ENCODE measurements around the gene SIGLEC7. TPM values are rescaled to one million over a fixed set of nuclear protein-coding genes. Genes with fewer than 3 reads are reported as not detected.

The SIGLEC7 gene
- total RNA-seq, 1 donor: not detected

GRCh38 chr19:51119101-51119500 lies 23.0 kb upstream of the SIGLEC7 start:
- Histone ChIP-seq H3K36me3 (ENCODE audit: insufficient read depth, low read length) (no peaks in the 10 kb centered on the region), H3K4me2 (ENCODE audit: insufficient read depth, low read length) (no peak overlapping the region), H3K27me3 (ENCODE audit: insufficient read depth, low read length) (peaks cover 15% of the 10 kb centered on the region), H3K4me3 (ENCODE audit: insufficient read depth, low read length) (no peak overlapping the region), H4K20me1 (ENCODE audit: insufficient read depth, low read length) (no peaks in the 10 kb centered on the region), H3K4me1 (ENCODE audit: insufficient read depth, low read length) (no peaks in the 10 kb centered on the region), H3K9me3 (ENCODE audit: low read depth, low read length) (no peaks in the 10 kb centered on the region), H3K79me2 (ENCODE audit: insufficient read depth, low read length) (no peaks in the 10 kb centered on the region), H2AFZ (ENCODE audit: low read length) (no peak overlapping the region), H3K27ac (ENCODE audit: low read depth, low read length) (no peak overlapping the region)
- peak; percentile 30 for DNase-seq (ENCODE audit: insufficient read length, low spot score, missing footprints)
- TF ChIP-seq CTCF (IDR thresholded peaks at IDR 0.05; ENCODE audit: extremely low read depth, low read depth, low read length): no peak

DNA sequence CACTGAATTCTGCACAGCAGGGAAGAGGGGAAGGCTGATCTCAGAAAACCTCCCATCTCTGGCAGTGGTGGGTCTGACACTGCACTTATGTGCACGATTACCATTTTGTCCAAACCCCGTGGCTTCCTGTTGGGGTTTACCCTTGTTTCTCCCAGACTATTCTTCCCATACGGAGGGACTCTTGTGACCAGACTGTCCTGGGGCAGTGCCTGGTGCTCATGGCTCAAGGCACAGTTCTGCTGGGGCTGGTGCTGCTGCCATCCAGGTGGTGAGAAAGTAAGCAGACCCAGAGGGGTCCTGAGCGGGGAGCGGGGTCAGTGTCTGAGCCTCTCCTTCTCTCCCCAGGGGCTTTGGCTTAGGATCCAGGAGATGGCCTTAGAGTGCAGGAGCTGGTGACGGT lies 22.5 kb upstream of the SIGLEC7 start:
- H3K9me3 ChIP-seq (ENCODE audit: low read depth, low read length): no peaks in the 10 kb centered on the region
- H4K20me1 ChIP-seq (ENCODE audit: insufficient read depth, low read length): no peaks in the 10 kb centered on the region
- H3K4me2 ChIP-seq (ENCODE audit: insufficient read depth, low read length): no peak overlapping the region
- no peak overlapping the region for H3K27ac ChIP-seq (ENCODE audit: low read depth, low read length)
- peaks cover 11% of the 10 kb centered on the region for H3K27me3 ChIP-seq (ENCODE audit: insufficient read depth, low read length)
- H3K4me1 ChIP-seq (ENCODE audit: insufficient read depth, low read length): no peaks in the 10 kb centered on the region
- no peak for TF ChIP-seq CTCF (IDR thresholded peaks at IDR 0.05; ENCODE audit: extremely low read depth, low read depth, low read length)
- H2AFZ ChIP-seq (ENCODE audit: low read length): no peak overlapping the region
- H3K36me3 ChIP-seq (ENCODE audit: insufficient read depth, low read length): no peaks in the 10 kb centered on the region
- no peak for DNase-seq (ENCODE audit: insufficient read length, low spot score, missing footprints)
- no peak overlapping the region for H3K4me3 ChIP-seq (ENCODE audit: insufficient read depth, low read length)
- H3K79me2 ChIP-seq (ENCODE audit: insufficient read depth, low read length): no peaks in the 10 kb centered on the region

- no peak for TF ChIP-seq CTCF (IDR thresholded peaks at IDR 0.05; ENCODE audit: extremely low read depth, low read depth, low read length)
Observed at GRCh38 chr19:51120160-51120559, 21.9 kb upstream of the SIGLEC7 start.

GRCh38 chr19:51121257-51121656 lies 20.8 kb upstream of the SIGLEC7 start:
- H3K4me2 ChIP-seq (ENCODE audit: insufficient read depth, low read length): no peak overlapping the region
- H3K27me3 ChIP-seq (ENCODE audit: insufficient read depth, low read length): peaks cover 10% of the 10 kb centered on the region
- no peak overlapping the region for H2AFZ ChIP-seq (ENCODE audit: low read length)
- H3K79me2 ChIP-seq (ENCODE audit: insufficient read depth, low read length): no peaks in the 10 kb centered on the region
- H3K4me1 ChIP-seq (ENCODE audit: insufficient read depth, low read length): no peaks in the 10 kb centered on the region
- no peaks in the 10 kb centered on the region for H4K20me1 ChIP-seq (ENCODE audit: insufficient read depth, low read length)
- no peak for TF ChIP-seq CTCF (IDR thresholded peaks at IDR 0.05; ENCODE audit: extremely low read depth, low read depth, low read length)
- DNase-seq (ENCODE audit: insufficient read length, low spot score, missing footprints): no peak
- no peak overlapping the region for H3K4me3 ChIP-seq (ENCODE audit: insufficient read depth, low read length)
- no peaks in the 10 kb centered on the region for H3K9me3 ChIP-seq (ENCODE audit: low read depth, low read length)
- no peaks in the 10 kb centered on the region for H3K36me3 ChIP-seq (ENCODE audit: insufficient read depth, low read length)
- no peak overlapping the region for H3K27ac ChIP-seq (ENCODE audit: low read depth, low read length)

More at GRCh38 chr19:51120160-51120559, 21.9 kb upstream of the SIGLEC7 start:
- peaks cover 11% of the 10 kb centered on the region for H3K27me3 ChIP-seq (ENCODE audit: insufficient read depth, low read length)
- no peaks in the 10 kb centered on the region for H3K79me2 ChIP-seq (ENCODE audit: insufficient read depth, low read length)
- H3K27ac ChIP-seq (ENCODE audit: low read depth, low read length): no peak overlapping the region
- H2AFZ ChIP-seq (ENCODE audit: low read length): no peak overlapping the region
- H3K9me3 ChIP-seq (ENCODE audit: low read depth, low read length): no peaks in the 10 kb centered on the region
- H4K20me1 ChIP-seq (ENCODE audit: insufficient read depth, low read length): no peaks in the 10 kb centered on the region
- DNase-seq (ENCODE audit: insufficient read length, low spot score, missing footprints): no peak
- no peak overlapping the region for H3K4me2 ChIP-seq (ENCODE audit: insufficient read depth, low read length)
- H3K4me3 ChIP-seq (ENCODE audit: insufficient read depth, low read length): no peak overlapping the region
- H3K36me3 ChIP-seq (ENCODE audit: insufficient read depth, low read length): no peaks in the 10 kb centered on the region
- no peaks in the 10 kb centered on the region for H3K4me1 ChIP-seq (ENCODE audit: insufficient read depth, low read length)

Measured in osteoblast (primary cell).